HCT116 (cell line): ENCODE data around the gene MIA2.
"Not testable (repeated sequence)": the region's sequence is repeated elsewhere in the genome, so short reads cannot be mapped to it uniquely, and the experiment has no call there.

Experiments
- CTCF ChIP-seq, 3 experiments: fragments of 200-600 bp in 1 of 3; sonication (generic) in 1 of 3; IDR thresholded peaks in 2 of 3; conservative IDR thresholded peaks in 1 of 3; 2 replicates each; pipeline ENCODE4 v1.5.1; 2012 to 2017; ENCODE audit warnings: low read depth in 2 of 3, low read length in 2 of 3, antibody characterized with exemption in 1 of 3, borderline replicate concordance in 1 of 3, control low read depth in 1 of 3, mild to moderate bottlenecking in 1 of 3, mixed read lengths in 1 of 3, mixed run types in 1 of 3, moderate library complexity in 1 of 3; ENCODE audit not compliant: insufficient read depth in 1 of 3
- TF ChIP-seq, protein P1 (sequence below): IDR thresholded peaks from 2 replicates; pipeline ENCODE4 v1.6.1; 2011; ENCODE audit warnings: mild to moderate bottlenecking, low read length, moderate library complexity; ENCODE audit not compliant: insufficient replicate concordance; ENCODE audit errors: extremely low read depth

DNA sequence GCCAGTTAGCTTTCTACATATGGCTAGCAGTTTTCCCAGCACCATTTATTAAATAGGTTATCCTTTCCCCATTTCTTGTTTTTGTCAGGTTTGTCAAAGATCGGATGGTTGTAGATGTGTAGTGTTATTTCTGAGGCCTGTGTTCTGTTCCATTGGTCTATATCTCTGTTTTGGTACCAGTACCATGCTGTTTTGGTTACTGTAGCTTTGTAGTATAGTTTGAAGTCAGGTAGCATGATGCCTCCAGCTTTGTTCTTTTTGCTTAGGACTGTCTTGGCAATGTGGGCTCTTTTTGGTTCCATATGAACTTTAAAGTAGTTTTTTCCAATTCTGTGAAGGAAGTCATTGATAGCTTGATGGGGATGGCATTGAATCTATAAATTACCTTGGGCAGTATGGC is 28.5 kb downstream of the MIA2 start:
- not testable (repeated sequence) for TF ChIP-seq CTCF (IDR thresholded peaks at IDR 0.05 in 2 of 3, conservative IDR thresholded peaks at IDR 0.05 in 1 of 3; ENCODE audit: borderline replicate concordance in 1 of 3, insufficient read depth in 1 of 3, low read depth in 2 of 3, low read length in 2 of 3)
- TF ChIP-seq, protein P1, sequence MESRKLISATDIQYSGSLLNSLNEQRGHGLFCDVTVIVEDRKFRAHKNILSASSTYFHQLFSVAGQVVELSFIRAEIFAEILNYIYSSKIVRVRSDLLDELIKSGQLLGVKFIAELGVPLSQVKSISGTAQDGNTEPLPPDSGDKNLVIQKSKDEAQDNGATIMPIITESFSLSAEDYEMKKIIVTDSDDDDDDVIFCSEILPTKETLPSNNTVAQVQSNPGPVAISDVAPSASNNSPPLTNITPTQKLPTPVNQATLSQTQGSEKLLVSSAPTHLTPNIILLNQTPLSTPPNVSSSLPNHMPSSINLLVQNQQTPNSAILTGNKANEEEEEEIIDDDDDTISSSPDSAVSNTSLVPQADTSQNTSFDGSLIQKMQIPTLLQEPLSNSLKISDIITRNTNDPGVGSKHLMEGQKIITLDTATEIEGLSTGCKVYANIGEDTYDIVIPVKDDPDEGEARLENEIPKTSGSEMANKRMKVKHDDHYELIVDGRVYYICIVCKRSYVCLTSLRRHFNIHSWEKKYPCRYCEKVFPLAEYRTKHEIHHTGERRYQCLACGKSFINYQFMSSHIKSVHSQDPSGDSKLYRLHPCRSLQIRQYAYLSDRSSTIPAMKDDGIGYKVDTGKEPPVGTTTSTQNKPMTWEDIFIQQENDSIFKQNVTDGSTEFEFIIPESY, result not testable (repeated sequence)
